Middle frontal gyrus (tissue), 1 donor: ENCODE results near the gene HSPA14.
A peak's percentile ranks its signal among the peaks of the same experiment; 100 is the strongest.
"Not testable (repeated sequence)": the region's sequence is repeated elsewhere in the genome, so short reads cannot be mapped to it uniquely, and the experiment has no call there.

Experiments
- DNase-seq: peaks from one replicate; pipeline ENCODE4 v3.0.0-alpha.2; 2015; ENCODE audit warnings: low spot score; ENCODE audit errors: extremely low spot score

The HSPA14 gene

DNA sequence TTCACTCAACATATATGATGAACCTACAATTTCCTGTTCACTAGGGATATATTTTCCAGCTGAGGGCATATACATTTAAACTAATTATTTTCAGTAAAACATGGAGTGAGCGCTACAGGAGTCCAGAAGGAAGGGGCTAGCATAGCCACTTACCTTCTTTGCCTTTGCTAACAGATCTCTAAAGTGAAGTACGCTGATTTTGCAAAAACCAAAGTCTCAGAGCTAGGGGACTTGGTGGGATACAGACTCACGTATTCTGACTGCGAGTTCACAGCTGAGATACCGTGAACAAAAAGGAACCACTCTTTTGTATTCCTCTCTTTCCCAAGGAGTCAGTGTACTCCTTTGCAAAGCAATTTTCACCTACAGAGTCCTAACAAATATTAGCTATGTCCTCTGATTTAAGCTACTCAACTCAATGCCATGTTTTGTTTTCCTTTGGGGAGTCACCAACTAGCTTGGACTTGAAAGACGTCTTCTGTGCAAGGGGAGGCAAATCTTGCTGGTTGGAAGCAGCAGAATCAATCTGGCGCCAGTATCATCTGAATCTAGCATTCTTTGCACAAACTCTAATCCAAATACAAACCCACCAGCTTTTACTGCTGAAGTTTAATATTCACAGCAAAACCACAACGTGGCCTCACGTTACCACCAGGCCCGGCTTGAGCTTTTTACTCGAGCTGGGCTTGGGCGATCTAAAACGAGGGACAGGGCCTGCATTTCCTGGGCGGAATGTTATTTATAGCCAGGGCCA lies 926 bp upstream of the HSPA14 start:
- DNase-seq = no peak

DNA sequence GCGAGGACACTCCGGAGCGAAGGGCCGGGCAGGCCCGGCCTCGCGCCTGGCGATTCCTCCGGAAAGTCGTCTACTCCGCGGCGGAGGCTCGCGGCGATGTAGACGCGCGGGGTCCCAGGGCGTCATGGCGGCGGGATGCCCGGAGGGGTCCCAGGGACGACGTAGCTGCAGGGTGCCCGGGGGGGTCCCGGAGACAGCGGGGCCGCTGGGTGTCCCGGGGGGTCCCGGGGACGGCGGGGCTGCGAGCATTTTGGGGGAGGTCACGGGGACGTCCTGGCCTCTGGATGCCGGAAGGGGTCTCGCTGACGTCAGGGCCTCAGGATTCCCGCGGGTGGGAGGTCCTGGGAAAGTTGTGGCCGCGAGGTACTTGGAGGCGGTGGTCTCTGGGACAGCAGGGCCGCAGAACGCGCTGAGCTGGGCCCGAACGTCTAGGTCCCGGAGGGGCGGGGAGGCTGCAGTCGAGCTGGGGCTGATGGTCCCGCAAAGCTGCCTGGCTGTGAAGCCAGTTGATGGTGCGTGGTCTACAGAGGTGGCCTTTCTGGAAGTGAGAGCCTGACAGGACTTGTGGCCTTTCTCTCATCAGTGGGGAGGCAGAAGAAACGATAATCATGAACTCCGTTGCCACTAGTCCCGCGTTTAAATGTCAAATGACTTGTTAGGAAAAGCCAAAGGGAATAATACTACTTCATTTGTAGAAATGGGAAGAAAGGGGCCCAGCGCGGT lies 637 bp downstream of the HSPA14 start:
- no peak for DNase-seq

DNA sequence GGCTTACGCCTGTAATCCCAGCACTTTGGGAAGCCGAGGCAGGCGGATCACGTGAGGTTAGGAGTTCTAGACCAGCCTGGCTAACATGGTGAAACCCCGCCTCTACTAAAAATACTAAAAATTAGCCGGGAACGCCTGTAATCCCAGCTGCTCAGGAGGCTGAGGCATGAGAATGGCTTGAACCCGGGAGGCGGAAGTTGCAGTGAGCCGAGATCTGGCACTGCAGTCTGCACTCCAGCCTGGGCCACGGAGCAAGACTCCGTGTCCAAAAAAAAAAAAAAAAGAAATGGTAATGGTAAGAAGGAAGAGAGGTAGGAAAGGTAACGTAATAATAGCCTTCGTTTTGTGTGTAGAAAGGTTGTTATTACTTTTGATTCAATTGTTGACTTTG lies 1.2 kb downstream of the HSPA14 start:
- no peak for DNase-seq

DNA sequence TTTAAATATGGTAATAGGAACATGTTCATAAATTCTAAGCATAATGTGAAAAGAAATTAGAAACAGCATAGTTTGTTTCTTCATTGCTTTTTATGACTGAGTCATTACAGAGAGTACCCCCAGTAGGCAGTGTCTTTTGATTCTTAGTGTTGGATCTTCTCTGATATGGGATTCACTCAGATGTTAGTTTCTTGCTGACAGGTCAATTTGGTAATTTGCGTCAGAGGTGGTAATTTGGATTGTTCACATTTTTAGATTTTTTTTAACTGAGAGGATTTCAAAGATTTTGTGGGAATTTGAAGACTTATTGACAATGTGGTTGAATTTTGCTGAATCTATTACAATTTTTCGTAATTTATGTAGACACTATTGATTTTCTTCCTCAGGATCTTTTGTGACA lies 2.1 kb downstream of the HSPA14 start:
- DNase-seq = no peak

DNA sequence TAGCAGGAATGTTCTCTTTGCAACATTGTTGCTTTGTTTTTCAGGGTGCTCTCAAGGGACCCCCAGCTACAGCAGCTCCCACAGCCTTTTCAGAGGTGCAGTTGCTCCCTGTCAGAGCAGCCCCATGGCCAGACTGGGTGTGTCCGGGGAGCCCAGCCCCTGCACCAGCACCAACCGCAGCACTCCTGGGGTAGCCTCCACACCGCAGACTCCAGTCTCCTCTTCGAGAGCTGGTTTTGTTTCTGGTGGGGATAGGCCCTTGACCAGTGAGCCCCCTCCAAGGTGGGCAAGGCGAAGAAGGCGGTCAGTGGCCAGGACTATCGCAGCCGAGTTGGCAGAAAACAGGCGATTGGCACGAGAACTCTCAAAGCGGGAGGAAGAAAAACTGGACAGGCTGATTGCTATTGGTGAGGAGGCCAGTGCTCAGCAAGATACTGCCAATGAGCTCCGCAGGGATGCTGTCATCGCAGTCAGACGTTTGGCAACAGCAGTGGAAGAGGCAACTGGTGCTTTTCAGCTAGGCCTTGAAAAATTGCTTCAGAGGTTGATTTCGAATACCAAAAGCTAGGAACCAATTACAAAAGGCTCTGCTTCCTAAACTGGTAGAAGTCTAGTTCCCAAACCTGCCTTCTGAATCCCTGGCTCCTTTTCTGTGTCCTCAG lies 5.4 kb downstream of the HSPA14 start:
- DNase-seq = no peak

DNA sequence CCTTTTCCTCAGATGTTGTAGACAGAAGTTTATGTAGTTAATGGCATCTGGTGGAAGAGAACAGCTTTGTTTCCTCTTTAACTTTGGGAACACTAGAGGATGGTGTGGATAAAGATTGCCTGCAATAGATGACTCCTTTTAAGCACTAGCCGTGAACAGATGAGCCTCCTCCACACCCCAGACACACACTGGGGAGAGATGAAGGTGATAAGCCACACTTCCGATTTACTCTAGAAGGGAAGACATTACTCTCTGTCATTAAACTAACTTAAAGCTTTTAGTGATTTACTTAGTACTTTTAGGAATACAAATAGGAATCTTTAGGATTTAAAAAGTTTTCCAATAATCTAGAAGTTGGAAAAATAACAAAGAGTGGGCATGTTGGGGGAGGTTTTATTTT lies 6.8 kb downstream of the HSPA14 start:
- no peak for DNase-seq

DNA sequence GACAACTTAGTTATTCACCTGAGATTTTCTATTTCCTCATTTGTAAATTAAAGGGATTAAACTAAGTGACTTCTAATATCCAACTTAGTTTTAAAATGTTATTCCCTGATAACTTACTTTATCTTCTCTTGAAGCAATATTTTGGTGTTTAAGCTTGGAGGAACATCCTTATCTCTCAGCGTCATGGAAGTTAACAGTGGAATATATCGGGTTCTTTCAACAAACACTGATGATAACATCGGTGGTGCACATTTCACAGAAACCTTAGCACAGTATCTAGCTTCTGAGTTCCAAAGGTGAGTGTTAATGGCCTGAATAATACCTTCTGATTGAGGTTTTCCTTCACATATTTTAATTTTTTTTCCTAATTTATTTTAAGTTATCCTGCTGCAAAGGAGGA lies 14.1 kb downstream of the HSPA14 start:
- no peak for DNase-seq

DNA sequence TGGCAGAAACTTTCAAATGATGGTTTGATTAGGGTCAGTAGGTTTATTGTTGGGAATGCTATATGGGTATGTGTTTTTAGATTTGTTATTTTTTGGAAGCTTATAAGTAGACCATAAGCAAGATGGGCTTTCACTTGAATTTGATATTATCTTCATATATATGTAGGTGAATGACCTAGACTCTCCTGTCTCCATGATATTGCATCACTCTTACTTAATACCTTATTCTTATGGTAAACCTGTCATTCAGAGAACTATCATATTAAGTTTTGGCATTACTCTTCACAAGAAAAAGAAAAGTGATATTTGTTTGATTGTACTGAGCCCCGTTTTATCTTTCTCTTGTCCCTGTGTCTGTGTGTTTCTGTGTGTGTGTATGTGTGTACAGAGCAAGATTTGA lies 17.3 kb downstream of the HSPA14 start:
- DNase-seq = no peak

DNA sequence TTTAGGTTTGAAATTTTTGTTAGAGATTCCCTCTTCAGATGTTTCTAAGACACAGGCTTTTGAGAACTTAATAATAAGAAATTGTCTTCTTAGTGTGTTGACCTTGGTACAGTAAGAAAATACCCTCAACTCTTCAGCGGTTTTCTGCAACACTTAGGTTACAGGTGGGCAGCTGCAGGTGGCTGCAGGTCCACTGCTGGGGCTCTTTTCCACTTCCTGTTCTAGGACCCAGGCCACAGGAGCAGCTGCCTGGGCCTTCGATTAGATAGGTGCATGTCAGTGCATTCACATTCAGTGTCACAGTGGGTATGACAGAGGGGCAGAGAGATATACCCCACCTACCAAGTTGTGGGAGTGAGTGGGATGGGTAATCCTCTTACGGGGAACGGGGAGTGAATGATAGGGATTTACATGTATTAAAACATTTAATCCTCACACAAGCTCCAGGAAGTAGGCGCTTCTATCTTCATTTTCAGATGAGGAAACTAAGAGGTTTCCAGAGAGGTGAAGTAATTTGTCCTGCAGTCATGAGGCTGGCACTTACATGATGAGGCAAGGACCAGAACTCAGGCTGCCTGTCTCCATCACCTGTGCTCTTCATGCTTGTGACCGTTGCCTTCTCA lies 20.3 kb downstream of the HSPA14 start:
- no peak for DNase-seq

DNA sequence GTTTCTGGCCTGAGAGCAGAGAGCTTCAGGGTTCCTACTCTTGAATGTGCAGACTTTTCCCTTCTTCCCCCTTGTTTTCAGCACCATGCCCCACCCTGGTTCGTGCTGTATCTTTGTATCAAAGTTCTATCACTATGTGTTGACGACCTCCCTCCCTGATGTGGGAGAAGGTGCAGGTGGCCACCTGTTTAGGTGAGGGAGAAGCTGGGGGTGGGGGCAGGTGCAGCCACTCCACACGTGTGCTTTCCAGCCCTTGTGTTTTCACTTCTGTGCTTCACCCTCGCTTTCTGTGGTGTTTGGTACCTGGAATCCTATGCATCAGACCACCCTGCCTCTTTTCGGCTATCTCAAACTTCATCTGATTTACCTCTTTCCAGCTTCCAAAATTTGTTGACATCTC lies 20.9 kb downstream of the HSPA14 start:
- no peak for DNase-seq

DNA sequence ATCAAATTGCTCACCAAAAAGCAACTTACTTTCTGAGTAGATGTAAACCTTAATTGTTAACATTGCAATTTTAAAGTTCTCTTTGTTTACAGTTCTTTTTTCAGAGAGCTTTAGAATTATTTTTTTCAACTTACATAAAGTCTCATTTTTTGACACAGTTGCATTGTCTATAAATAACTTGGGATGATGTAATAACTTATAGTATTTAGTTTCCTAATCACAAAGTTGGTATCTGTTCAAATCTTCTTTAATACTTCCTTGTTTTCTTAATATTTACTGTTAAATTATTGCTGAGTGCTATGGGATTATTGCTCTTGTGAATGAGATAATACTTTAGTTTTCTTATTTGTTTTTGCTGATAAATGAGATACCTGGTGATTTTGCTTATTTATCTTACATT lies 21.7 kb downstream of the HSPA14 start:
- no peak for DNase-seq

DNA sequence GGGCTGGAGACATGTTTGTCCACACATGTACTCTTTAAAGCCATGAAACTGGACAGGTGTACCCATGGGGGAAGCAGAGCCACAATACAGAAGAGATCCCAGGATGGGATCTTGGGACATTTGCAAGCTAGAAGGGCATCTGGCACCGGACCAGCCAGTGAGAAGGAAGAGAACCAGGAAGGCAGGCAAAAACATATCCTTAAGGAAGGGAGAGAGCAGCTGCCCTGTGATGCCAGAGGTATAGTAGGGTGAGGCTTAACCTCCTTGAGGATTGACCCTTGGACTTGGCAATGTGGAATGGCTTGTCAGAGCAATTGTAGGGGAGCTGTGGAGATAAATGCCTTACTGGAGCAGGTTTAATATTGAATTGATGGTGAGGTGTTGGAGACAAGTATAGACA lies 22.7 kb downstream of the HSPA14 start:
- no peak for DNase-seq

DNA sequence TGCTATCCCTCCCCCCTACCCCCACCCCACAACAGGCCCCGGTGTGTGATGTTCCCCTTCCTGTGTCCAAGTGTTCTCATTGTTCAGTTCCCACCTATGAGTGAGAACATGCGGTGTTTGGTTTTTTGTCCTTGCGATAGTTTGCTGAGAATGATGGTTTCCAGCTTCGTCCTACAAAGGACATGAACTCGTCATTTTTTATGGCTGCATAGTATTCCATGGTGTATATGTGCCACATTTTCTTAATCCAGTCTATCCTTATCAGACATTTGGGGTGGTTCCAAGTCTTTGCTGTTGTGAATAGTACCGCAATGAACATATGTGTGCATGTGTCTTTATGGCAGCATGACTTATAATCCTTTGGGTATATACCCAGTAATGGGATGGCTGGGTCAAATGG lies 26.4 kb downstream of the HSPA14 start:
- not testable (repeated sequence) for DNase-seq

DNA sequence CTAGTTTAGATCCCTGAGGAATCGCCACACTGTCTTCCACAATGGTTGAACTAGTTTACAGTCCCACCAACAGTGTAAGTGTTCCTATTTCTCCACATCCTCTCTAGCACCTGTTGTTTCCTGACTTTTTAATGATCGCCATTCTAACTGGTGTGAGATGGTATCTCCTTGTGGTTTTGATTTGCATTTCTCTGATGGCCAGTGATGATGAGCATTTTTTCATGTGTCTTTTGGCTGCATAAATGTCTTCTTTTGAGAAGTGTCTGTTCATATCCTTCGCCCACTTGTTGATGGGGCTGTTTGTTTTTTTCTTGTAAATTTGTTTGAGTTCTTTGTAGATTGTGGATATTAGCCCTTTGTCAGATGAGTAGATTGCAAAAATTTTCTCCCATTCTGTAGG lies 26.8 kb downstream of the HSPA14 start:
- DNase-seq = not testable (repeated sequence)

DNA sequence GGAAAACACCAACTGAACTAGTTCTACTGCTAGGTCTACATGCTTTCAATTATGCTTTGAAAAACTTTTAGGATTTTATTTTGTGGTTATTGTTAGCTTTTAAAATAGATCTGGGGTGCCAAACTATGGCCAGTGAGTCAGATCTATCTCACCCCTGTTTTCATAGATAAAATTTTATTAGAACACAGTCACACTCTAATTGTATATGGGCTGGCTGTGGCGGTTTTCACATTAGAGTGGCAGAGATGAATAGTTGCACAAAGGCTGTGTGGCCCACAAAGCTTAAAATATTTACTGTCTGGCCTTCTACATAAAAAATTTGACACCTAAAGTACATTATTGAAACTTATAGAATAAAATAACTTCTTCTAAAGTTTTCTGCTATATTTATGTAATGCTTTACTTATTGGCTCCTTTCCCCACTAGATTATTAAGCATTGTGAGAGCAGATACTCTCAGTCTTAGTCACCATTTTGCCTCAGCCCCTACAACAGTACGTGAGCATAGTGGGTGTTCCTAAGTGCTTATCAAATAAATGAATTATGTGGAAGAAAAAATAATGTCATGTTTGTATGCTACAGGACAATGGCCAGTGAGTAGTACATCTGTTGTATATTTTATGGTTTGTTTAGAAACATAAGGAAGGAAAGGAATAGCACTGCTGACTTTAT lies 35.1 kb downstream of the HSPA14 start:
- DNase-seq = no peak

DNA sequence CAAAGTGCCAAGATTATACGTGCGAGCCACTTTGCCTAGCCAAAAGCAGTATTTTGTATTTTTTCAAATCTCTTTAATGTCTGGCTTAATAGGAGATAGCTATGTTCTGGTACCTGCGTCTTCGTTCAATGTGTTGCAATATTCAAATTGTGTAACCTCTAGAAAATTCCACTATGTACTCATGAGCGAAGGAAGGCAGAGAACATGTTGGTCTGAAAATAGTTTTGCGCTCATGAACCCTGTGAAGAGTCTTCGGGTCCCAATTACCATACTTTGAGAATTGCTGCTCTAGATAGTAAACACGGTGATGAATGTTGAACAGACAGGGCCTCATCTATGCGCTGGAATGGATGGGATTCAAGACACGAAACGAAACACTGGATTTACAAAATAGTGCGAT lies 37.8 kb downstream of the HSPA14 start:
- DNase-seq = no peak

DNA sequence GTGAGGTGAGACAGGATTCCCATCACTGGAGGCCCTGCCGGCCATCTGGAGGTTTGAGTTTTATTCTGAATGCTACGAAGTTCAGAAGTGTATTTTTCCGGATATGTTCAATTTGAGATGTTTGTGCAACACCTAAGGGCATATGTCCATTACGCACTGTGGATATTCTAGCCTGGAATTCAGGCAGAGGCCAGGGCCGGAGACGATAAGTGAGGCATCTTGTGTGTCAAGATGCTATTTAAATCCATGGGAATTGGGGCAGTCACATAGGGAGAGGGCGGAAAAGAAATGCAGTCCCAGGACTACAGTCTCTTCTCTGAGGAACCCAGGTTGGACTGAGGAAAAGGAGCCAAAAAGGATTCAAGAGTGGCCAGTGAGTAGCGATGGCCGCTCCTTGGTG lies 38.7 kb downstream of the HSPA14 start:
- DNase-seq = no peak

DNA sequence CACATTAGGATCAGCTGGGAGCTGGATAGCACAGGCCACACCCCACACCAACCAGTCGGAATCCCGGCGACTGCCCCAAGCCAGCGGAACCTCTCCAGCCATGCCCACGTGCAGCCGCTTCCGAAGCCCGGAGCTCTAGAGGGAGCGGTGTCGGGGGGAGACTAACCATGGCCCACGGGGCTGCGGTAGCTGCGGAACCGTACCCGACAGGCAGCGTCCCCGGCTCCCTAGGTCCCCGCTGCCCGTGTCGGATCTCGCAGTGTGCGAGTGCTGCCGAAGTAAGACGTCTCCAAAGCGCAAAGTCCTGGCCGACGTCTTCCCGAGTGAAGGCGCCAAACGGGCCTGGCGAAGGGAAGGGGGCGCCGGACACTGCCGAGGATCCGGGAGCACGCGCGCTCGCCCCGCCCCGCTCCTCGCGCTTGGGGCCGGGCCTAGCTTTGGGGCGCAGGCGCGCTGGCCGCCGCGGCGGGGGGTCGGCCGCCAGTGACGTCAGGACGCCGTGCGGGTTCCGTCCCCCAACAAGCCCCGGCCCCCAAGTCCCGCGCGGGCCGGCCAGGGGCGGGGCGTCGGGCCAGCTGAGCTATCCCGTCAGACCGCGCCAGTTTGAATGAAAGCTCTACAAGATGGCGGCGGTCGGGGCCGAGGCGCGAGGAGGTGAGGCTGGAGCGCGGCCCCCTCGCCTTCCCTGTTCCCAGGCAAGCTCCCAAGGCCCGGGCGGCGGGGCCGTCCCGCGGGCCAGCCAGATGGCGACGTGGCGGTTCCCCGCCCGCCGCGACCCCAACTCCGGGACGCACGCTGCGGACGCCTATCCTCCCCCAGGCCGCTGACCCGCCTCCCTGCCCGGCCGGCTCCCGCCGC lies 40.4 kb downstream of the HSPA14 start, which contains the start of gene SUV39H2:
Gene SUV39H2, plus strand, starts transcription at position 601 of the 858 bp plus-strand sequence. Its CDS starts 23 bp downstream, at position 624.
- DNase-seq = peak; percentile 92

DNA sequence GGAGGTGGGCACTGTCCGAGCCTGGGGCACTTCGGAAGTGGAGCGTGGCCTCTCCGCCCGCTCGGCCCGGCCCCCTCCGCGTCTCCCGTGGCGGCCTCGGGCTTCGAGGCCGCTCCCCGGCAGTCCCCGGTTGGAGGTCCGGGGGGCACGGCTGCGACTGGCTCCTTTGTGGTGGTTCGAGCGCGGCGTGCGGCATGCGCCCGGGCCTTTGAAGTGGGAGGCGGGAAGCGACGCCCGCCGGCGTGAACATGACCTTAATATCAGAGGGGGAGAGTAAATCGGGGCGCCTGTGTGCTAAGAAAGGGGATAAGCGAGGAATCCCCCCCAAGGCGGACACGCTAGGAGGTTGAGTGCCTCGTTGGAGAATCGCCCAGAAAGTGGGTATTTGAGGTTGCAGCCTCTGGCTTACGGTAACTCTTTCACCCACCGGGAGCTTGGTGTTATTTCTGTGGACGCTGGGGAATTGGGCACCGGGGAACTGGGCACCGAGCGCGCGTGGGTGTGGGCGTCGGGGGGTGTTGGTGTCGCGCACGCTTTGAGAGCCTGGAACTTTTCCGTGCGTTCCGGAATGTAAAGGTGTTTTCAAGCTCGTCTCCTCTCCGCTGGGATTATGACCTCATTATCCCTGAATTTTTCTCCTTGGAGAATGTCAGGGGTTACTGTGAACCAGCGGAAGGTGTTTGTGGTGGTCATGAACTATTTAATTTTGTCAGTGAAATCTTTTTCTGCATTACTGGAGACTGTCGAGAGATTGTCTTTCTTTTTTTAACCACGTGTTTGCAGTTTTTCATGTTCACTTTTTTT lies 41.2 kb downstream of the HSPA14 start:
- DNase-seq = no peak

DNA sequence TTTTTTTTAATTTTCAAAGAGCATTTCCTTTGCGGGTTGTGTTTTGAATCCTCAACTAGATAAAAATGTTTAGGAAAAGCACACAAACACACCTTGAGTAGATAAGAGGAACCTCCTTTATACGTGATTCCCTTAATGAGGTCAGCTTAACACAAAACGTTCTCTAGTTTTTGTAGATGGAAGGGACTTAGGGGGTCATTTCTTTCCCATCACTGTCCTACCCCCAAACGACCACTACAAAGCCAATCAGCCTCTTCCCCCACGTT lies 41.8 kb downstream of the HSPA14 start:
- DNase-seq = no peak
